VCaP (cell line): Measurements from ENCODE around the gene ATXN7.

Experiments
- H3K27ac ChIP-seq: fragments of 450-650 bp; 2 replicates; pipeline ENCODE4 v1.5.1; 2017
- TF ChIP-seq, protein P1 (sequence below): fragments of 450-650 bp; conservative IDR thresholded peaks from 2 replicates; pipeline ENCODE4 v1.5.1; 2017; ENCODE audit warnings: mild to moderate bottlenecking, moderate library complexity

ATXN7 gene

DNA sequence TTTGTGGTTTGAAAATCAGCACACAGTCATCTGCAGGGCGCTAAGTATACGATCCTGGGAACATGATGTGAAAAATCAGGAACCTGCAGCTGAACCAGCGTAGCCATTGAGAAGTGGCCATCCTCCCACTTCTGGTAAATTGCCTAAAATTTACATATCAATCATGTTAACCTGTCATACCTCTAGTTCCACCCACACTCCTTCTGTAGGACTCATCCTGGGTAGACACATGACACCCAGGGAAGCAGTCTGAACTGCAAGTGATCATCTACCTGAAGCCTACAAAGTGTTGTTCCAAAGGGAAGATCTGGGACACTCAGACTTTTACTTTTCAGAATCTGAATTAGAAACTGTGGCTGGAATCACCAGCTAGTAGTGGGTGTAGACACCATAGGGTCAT is 165.1 kb downstream of the ATXN7 start:
- TF ChIP-seq, protein P1, sequence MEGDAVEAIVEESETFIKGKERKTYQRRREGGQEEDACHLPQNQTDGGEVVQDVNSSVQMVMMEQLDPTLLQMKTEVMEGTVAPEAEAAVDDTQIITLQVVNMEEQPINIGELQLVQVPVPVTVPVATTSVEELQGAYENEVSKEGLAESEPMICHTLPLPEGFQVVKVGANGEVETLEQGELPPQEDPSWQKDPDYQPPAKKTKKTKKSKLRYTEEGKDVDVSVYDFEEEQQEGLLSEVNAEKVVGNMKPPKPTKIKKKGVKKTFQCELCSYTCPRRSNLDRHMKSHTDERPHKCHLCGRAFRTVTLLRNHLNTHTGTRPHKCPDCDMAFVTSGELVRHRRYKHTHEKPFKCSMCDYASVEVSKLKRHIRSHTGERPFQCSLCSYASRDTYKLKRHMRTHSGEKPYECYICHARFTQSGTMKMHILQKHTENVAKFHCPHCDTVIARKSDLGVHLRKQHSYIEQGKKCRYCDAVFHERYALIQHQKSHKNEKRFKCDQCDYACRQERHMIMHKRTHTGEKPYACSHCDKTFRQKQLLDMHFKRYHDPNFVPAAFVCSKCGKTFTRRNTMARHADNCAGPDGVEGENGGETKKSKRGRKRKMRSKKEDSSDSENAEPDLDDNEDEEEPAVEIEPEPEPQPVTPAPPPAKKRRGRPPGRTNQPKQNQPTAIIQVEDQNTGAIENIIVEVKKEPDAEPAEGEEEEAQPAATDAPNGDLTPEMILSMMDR: no peak

DNA sequence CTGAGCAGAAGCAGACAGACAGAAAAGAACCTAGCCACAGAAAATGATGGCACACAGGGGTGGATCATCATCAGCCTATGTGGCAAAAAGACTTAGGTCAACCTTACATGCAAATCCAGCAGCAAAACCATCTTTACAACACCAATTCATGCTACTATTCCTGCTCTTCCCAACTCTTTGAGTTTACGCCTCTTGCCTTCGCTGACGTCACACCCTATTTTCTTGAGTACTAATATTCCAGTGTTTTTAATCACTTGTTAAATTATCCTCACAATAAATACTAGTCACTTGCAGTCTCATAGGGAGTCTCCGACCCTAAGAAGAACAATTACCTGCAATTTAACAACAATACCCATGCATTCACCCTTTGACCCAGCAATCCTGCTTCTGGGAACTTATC is 165.6 kb downstream of the ATXN7 start:
- H3K27ac ChIP-seq: no peak overlapping the region
- TF ChIP-seq, protein P1: no peak

More for the DNA sequence above, 165.1 kb downstream of the ATXN7 start:
- H3K27ac ChIP-seq: no peak overlapping the region

DNA sequence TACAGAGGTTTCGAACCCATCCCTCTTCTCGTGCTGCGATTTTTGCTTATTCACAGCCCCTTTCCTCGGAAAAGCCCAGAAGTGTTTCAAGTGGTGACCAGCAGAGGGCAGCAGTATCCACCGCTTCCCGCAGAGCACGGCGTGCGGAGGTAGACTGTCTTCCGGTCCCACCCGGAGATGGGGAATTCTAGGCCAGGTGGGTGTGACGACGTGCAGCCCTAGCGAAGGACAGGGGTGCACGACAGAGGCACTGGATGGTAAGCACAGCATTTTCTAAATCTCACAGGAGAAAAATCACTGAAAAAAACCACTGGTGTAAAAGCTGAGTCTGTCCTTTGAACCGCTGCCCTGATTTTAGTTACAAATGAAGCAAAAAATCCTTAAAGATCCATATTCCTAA is 167.1 kb downstream of the ATXN7 start:
- H3K27ac ChIP-seq: peak overlapping the region; percentile 18; the same call in 1 of the 2 replicates

DNA sequence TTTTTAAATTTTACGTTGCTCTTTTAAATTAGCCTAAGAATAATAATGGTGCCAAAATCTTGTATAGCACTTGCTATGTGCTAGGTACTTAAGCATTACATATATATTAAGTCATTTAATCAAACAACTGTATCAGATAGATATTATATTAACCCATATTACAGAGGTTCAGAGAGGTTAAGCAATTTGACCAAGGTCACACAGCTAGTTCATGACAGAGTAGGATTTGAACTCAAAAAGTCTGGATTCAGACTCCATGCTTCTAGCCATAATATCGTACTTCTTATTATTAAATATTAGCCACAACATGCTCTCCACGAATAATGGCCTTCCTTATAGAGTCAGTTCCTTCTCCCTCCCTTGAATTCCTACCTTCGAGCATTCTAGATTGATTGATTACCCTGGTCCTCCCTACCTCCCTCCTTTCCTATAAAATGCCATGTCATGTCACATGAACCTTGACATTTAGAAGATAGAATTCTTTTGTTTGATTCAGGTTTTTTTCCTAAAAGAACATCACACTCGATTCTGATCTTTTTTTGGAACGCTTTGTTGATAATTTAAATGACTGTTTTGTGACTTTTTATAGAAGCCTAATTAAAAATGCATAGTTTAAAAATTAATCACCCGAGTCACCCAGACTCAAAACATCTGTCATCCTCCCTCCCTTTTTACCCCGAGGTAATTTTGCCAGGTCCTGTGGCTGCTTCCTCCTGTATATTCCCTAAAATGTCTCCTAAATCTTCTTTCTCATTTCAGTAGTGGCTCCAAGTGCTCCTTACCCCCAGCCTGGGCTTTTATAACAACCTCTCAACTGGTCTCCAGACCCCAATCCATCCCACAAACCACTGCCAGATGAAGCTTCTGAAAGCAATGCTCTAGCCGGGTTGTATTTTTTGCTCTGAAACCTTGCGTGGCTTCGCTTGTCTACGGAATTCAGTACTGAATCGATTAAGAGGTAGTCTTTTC is 168.2 kb downstream of the ATXN7 start:
- H3K27ac ChIP-seq: no peak overlapping the region
- TF ChIP-seq, protein P1: no peak

More for the DNA sequence above, 167.1 kb downstream of the ATXN7 start:
- TF ChIP-seq, protein P1: peak; percentile 92

DNA sequence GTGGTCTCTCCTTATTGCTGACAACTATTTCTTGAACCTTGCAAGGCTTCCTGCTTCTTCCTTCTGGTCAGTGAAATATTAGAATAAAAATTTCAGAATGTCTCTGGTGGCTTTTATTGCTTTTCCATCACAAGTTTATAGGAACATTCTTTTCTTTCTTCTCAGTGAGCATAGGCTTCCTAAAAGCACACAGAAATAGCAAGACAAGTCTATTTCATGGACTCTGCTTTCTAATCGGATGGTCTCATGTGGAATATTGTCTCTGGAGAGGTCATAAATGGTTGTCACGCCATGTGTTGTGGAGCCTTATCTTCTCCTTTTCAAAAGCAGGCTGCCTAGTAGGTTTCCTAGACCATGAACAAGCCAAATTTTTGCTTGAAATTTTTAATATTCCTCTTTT is 169.4 kb downstream of the ATXN7 start:
- TF ChIP-seq, protein P1: no peak
- no peak overlapping the region for H3K27ac ChIP-seq

DNA sequence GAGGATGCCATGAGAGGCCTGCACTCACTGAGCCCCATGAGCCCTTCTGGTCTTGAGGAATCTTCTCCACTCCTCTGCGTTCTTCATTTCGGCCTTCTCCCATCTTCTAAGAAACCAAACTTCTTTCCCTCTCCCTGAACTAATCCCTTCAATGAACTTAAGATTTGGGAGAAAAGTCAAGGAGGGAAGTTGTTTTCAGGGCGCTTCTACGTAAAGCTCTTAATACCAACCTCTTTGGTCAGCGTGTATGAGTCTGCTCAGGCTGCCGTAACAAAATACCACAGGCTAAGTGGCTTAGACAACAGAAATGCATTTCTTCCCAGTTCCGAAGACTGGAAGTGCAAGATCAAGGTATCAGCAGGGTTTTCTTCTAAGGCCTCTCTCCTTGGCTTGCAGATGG is 173.4 kb downstream of the ATXN7 start:
- no peak overlapping the region for H3K27ac ChIP-seq
- TF ChIP-seq, protein P1: no peak

DNA sequence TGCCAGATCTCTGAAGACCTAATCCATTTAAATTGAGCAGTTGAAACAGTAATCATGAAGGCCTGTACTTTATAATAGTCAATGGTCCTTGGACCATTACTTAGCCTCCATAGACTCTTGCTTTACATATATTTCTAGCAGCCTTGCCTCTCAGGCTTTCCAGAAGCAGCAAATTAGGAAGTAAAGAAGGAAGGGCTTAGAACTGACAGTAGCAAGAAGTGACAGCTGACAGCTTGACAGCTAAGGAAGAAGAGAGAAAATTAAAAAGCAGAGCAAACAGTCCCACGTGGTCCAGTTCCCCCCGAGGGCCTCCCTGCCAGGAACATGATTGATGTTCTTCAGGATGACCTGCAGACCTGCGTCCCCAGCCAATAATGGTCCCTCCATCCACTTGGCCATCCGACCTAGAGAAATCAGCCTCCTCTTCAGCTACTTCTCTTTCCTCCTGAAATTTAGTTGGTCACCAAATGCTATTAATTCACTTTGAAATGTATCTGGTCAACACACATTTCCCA is 174.6 kb downstream of the ATXN7 start:
- no peak overlapping the region for H3K27ac ChIP-seq
- TF ChIP-seq, protein P1: no peak
